GM18519 (cell line): Measurements from ENCODE around the gene PTGES3.

ENCODE experiments used
- ATAC-seq: cut with Tn5 transposase; IDR thresholded peaks from one replicate; pipeline ENCODE4 v1.9.1; 2021; ENCODE audit warnings: mild to moderate bottlenecking, moderate library complexity; ENCODE audit not compliant: unreplicated experiment, low FRiP score

Gene PTGES3

GRCh38 chr12:56631790-56632700, 56.0 kb downstream of the PTGES3 start:
- no peak for ATAC-seq

- peak; percentile 39 for ATAC-seq
Observed at GRCh38 chr12:56630180-56630632, 57.9 kb downstream of the PTGES3 start, which contains the start of gene BAZ2A. Gene BAZ2A, minus strand, starts transcription at chr12:56630326. Its CDS starts 12,796 bp downstream, at chr12:56617530.

GRCh38 chr12:56629459-56630179, 58.5 kb downstream of the PTGES3 start:
- ATAC-seq: no peak

- no peak for ATAC-seq
Observed at GRCh38 chr12:56628671-56629458, 59.2 kb downstream of the PTGES3 start.

- no peak for ATAC-seq
Observed at GRCh38 chr12:56626701-56627100, 61.4 kb downstream of the PTGES3 start.

- no peak for ATAC-seq
Observed at GRCh38 chr12:56622535-56622934, 65.5 kb downstream of the PTGES3 start.

GRCh38 chr12:56616925-56617324, 71.2 kb downstream of the PTGES3 start:
- ATAC-seq: no peak

- ATAC-seq: no peak
Observed at GRCh38 chr12:56616244-56616643, 71.8 kb downstream of the PTGES3 start.

- no peak for ATAC-seq
Observed at GRCh38 chr12:56614627-56615026, 73.5 kb downstream of the PTGES3 start.
